HAP-1 (cell line): Measurements from ENCODE around the gene IGSF6.
"Not testable (repeated sequence)": the region's sequence is repeated elsewhere in the genome, so short reads cannot be mapped to it uniquely, and the experiment has no call there.

Experiments
- DNase-seq, 2 experiments: peaks; one replicate each; pipeline ENCODE4 v3.0.0-alpha.2; 2016 to 2020; ENCODE audit warnings: low spot score in 2 of 2
- H3K27me3 ChIP-seq: fragments of 250-450 bp; sonication (Bioruptor Pico); 2 replicates; pipeline ENCODE4 v1.5.1; 2020; ENCODE audit warnings: low read depth, mild to moderate bottlenecking, moderate library complexity
- H3K36me3 ChIP-seq: fragments of 250-450 bp; sonication (Bioruptor Pico); replicated peaks from 2 replicates; pipeline ENCODE4 v1.5.1; 2020; ENCODE audit warnings: mild to moderate bottlenecking
- H3K4me1 ChIP-seq: fragments of 250-450 bp; sonication (Bioruptor Pico); 2 replicates; pipeline ENCODE4 v1.5.1; 2020; ENCODE audit warnings: mild to moderate bottlenecking
- H3K4me3 ChIP-seq: fragments of 250-450 bp; sonication (Bioruptor Pico); 2 replicates; pipeline ENCODE4 v1.5.1; 2020; ENCODE audit warnings: mild to moderate bottlenecking, moderate library complexity
- H3K9me3 ChIP-seq: fragments of 250-450 bp; sonication (Bioruptor Pico); 2 replicates; pipeline ENCODE4 v1.5.1; 2020; ENCODE audit warnings: mild to moderate bottlenecking, moderate library complexity
- in situ Hi-C: fragments of 300-500 bp; cut with MboI; formaldehyde crosslinking; loops from 3 replicates; pipeline ENCODE4 v1.14.3; 2020; ENCODE audit warnings: low sequenced_read_pairs, inconsistent platforms, mixed read lengths

The IGSF6 gene

DNA sequence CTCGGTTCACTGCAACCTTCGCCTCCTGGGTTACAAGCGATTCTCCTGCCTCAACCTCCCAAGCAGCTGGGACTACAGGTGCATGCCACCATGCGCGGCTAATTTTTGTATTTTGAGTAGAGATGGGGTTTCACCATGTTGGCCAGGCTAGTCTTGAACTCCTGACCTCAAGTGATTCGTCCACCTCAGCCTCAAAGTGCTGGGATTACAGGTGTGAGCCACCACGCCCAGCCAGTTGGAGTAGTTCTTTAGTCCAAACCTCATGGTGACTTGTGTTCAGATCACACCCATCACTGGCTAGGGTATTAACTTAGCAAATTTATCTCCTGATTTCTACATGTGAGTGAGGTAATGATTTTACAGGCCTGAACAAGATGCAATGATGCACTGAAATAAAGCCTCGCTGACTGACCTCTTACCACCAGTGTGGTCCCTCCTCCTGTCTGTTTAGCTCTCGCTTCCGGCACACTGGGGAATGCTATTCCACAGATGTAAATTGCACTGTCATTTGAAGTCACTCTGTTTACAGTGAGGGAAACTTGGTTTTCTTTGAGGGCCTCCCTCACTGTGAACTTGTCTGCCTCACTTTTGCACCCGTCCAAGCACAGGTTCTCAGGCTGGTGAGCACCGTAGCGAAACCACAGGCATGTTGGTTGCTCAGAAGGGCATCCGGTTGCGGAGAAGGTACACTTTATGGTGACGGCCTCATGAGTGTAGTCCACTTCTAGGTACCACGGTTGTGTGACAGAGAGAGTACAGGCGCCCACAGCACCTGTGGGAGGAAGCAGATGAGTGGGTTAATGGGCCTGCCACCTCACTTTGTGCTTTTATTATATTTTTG, 5.5 kb downstream of the IGSF6 start:
- peaks cover 7% of the 10 kb centered on the region for H3K4me1 ChIP-seq
- H3K9me3 ChIP-seq, result no peaks in the 10 kb centered on the region
- H3K27me3 ChIP-seq, result no peaks in the 10 kb centered on the region
- in situ Hi-C loops, result no loop called here
- no peaks in the 10 kb centered on the region for H3K36me3 ChIP-seq
- no peak overlapping the region for H3K4me3 ChIP-seq
- no peak for DNase-seq

- H3K36me3 ChIP-seq, result no peaks in the 10 kb centered on the region
- no peak for DNase-seq
- in situ Hi-C loops, result no loop called here
- no peaks in the 10 kb centered on the region for H3K9me3 ChIP-seq
- H3K27me3 ChIP-seq, result no peaks in the 10 kb centered on the region
- no peak overlapping the region for H3K4me3 ChIP-seq
- H3K4me1 ChIP-seq, result peaks cover 7% of the 10 kb centered on the region
These were observed 6.3 kb downstream of the IGSF6 start for GRCh38 chr16:21646091-21646490.

DNA sequence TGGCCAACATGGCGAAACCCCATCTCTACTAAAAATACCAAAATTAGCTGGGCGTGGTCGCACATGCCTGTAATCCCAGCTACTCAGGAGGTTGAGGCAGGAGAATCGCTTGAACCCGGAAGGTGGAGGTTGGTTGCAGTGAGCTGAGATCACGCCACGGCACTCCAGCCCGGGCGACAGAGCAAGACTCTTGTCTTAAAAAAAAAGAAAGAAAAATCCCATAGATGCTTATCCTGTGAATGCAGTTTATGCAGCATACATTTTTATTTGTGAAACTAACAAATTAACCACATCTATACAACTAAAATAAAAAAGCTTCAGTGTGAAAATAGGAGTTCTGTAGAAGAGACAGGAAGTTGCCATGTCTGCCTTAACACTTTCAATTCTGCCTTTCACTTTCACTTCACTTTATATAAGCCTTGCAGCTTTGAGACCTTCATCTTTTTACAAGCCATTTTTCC, 7.1 kb downstream of the IGSF6 start:
- H3K36me3 ChIP-seq, result no peaks in the 10 kb centered on the region
- H3K27me3 ChIP-seq, result no peaks in the 10 kb centered on the region
- H3K4me3 ChIP-seq, result no peak overlapping the region
- in situ Hi-C loops, result no loop called here
- peaks cover 7% of the 10 kb centered on the region for H3K4me1 ChIP-seq
- no peaks in the 10 kb centered on the region for H3K9me3 ChIP-seq
- no peak for DNase-seq

DNA sequence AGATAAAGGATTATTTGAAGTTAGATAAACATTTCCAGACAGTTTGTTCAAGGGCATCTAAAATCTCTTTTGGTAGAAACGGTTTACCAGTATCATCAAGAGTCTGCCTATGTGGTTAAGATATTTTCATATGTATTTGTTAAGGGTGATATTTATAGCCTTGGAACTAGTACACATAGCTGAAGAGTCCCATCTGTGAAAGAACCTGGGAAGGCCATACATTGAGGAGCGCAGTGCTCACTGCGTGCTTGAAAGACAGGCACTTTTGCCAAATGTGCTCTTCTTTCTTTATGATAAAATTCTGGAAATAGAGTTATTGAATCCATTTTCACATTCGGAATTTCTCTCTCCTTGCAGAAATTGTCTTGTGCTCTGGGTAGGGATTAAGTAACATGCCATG, 7.7 kb downstream of the IGSF6 start:
- Histone ChIP-seq H3K4me3 (no peak overlapping the region), H3K4me1 (peaks cover 7% of the 10 kb centered on the region)
- in situ Hi-C loops, result no loop called here

DNA sequence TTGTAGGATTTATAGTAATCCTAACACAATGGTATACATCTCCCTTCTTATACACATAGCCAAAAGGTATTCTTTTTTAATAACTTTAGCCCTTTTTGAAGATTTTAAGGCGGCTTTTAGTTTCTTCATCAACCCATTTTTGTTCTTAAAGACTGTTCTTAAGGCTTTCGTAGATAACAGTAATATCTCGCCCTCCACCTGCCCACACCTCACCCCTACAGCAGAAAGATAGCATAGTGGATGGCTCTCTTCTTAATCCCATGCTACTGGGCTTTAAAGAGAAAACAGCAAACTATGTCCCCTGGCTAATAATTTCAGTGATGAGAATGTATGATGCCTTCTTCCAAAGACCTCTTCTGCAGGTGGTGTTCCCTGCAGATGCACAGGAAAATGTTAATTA, 8.6 kb downstream of the IGSF6 start:
- no peak for DNase-seq
- Histone ChIP-seq H3K36me3 (no peaks in the 10 kb centered on the region), H3K9me3 (no peaks in the 10 kb centered on the region), H3K4me1 (peaks cover 7% of the 10 kb centered on the region), H3K27me3 (no peaks in the 10 kb centered on the region), H3K4me3 (no peak overlapping the region)
- in situ Hi-C loops, result no loop called here

More for the DNA sequence above, 7.7 kb downstream of the IGSF6 start:
- Histone ChIP-seq H3K9me3 (no peaks in the 10 kb centered on the region), H3K27me3 (no peaks in the 10 kb centered on the region), H3K36me3 (no peaks in the 10 kb centered on the region)
- DNase-seq, result no peak

- DNase-seq, result no peak
- Histone ChIP-seq H3K27me3 (no peaks in the 10 kb centered on the region), H3K4me3 (no peak overlapping the region), H3K9me3 (no peaks in the 10 kb centered on the region), H3K36me3 (no peaks in the 10 kb centered on the region), H3K4me1 (peaks cover 7% of the 10 kb centered on the region)
- in situ Hi-C loops, result no loop called here
These were observed 9.5 kb downstream of the IGSF6 start for GRCh38 chr16:21642861-21643260.

GRCh38 chr16:21641916-21642315, 10.5 kb downstream of the IGSF6 start:
- peaks cover 7% of the 10 kb centered on the region for H3K4me1 ChIP-seq
- in situ Hi-C loops, result no loop called here
- DNase-seq, result no peak
- H3K4me3 ChIP-seq, result no peak overlapping the region
- no peaks in the 10 kb centered on the region for H3K9me3 ChIP-seq
- no peaks in the 10 kb centered on the region for H3K36me3 ChIP-seq
- H3K27me3 ChIP-seq, result no peaks in the 10 kb centered on the region

GRCh38 chr16:21639493-21639892, 12.9 kb downstream of the IGSF6 start:
- no peaks in the 10 kb centered on the region for H3K27me3 ChIP-seq
- peaks cover 3% of the 10 kb centered on the region; the same call in 1 of the 2 replicates for H3K4me1 ChIP-seq
- no peak overlapping the region for H3K4me3 ChIP-seq
- in situ Hi-C loops, result no loop called here
- H3K9me3 ChIP-seq, result no peaks in the 10 kb centered on the region
- H3K36me3 ChIP-seq, result no peaks in the 10 kb centered on the region
- DNase-seq, result no peak

GRCh38 chr16:21638573-21638975, 13.8 kb downstream of the IGSF6 start:
- H3K36me3 ChIP-seq, result no peaks in the 10 kb centered on the region
- peaks cover 3% of the 10 kb centered on the region; the same call in 1 of the 2 replicates for H3K4me1 ChIP-seq
- no peak overlapping the region for H3K4me3 ChIP-seq
- DNase-seq, result no peak
- H3K9me3 ChIP-seq, result no peaks in the 10 kb centered on the region
- in situ Hi-C loops, result no loop called here
- no peaks in the 10 kb centered on the region for H3K27me3 ChIP-seq

GRCh38 chr16:21637032-21637968, 15.1 kb downstream of the IGSF6 start:
- H3K4me1 ChIP-seq, result no peaks in the 10 kb centered on the region; the same call in 1 of the 2 replicates
- H3K9me3 ChIP-seq, result no peaks in the 10 kb centered on the region
- H3K4me3 ChIP-seq, result no peak overlapping the region
- in situ Hi-C loops, result no loop called here
- no peaks in the 10 kb centered on the region; the same call in 1 of the 2 replicates for H3K36me3 ChIP-seq
- no peaks in the 10 kb centered on the region for H3K27me3 ChIP-seq
- no peak for DNase-seq

DNA sequence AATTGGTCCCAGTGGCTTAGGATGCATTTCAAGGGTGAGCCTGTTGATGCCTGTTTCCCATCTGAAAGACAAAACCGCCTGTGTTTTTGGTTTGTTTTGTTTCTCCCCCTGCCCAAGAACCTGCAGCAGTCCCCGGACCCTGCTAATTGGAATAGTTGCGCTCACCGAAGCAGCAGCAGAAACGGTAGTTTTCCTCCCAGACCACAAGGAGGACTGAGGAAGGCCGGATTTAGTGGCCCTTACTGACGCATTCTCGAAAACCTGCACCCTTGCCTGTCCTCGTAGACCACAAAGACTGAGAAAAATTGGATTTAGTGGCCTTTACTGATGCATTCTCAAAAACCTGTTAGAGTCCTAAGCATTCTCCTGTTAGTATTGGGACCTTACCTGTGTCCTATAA, 16.7 kb downstream of the IGSF6 start:
- H3K4me1 ChIP-seq, H3K4me3 ChIP-seq, H3K27me3 ChIP-seq, DNase-seq, H3K9me3 ChIP-seq, in situ Hi-C loops, H3K36me3 ChIP-seq: not testable (repeated sequence)

DNA sequence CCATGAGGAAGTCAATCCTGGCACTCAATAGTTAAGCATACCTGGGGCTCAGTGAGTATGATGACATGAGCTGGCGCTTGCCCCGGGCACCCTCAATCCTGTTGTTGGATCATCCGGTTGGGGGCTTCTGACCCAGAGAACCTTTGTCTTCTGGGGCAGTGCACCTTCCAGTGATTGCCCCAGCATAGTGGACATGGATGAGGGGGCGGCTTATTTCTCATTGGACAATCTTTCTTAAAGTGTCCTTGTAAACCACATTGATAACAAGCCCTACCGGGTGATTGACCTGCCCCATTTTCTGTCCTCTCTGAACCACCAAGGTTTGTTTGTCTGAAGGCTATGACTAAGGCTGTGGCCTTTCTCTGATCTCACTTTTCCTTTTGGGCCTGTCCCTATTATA, 18.2 kb downstream of the IGSF6 start:
- H3K9me3 ChIP-seq, result no peaks in the 10 kb centered on the region
- DNase-seq, result no peak
- in situ Hi-C loops, result no loop called here
- no peaks in the 10 kb centered on the region for H3K27me3 ChIP-seq
- no peak overlapping the region for H3K4me3 ChIP-seq
- H3K36me3 ChIP-seq, result peaks cover 5% of the 10 kb centered on the region
- H3K4me1 ChIP-seq, result no peaks in the 10 kb centered on the region

- H3K4me1 ChIP-seq, H3K9me3 ChIP-seq, DNase-seq, in situ Hi-C loops, H3K27me3 ChIP-seq, H3K4me3 ChIP-seq: not testable (repeated sequence)
- peaks cover 11% of the 10 kb centered on the region for H3K36me3 ChIP-seq
These were observed 20.3 kb downstream of the IGSF6 start for GRCh38 chr16:21631951-21632575.
